ENCODE measurements around the gene C9orf50. TPM values are rescaled to one million over a fixed set of nuclear protein-coding genes. Genes with fewer than 3 reads are reported as not detected.

Gene C9orf50
- total RNA-seq, 1 experiment from 2014 or later: not detected

DNA sequence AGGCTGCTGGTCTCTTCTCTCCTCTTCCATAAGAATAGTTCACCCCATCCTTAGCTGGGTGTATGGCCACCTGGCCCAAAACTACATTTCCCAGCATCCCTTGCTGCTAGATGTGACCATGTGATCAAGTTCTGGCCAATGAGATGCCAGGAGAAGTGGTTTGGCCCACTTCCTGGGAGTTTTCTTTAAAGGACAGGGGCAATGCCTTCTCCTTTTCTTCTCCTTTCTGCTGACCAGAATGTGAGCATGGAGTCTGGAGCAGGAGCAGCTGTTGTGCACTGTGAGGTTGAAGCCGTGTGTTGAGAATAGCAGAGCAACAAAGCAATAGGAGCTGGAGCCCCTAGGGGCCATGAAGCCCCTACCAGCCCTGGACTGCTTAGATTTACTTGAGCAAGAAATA lies 36.8 kb downstream of the C9orf50 start:
- in situ Hi-C loops (cut with HindIII; ENCODE audit: low pct_unique_long_range_greater_than_20kb, low sequenced_read_pairs): no loop called here
- DNase-seq (ENCODE audit: low read depth, low spot score): peak; percentile 91

GRCh38 chr9:129583308-129584038 lies 37.4 kb downstream of the C9orf50 start:
- no peak for DNase-seq (ENCODE audit: low read depth, low spot score)
- in situ Hi-C loops (cut with HindIII; ENCODE audit: low pct_unique_long_range_greater_than_20kb, low sequenced_read_pairs): no loop called here

- in situ Hi-C loops (cut with HindIII; ENCODE audit: low pct_unique_long_range_greater_than_20kb, low sequenced_read_pairs): no loop called here
- DNase-seq (ENCODE audit: low read depth, low spot score): no peak
Observed at GRCh38 chr9:129582855-129583254, 38.0 kb downstream of the C9orf50 start.

- in situ Hi-C loops (cut with HindIII; ENCODE audit: low pct_unique_long_range_greater_than_20kb, low sequenced_read_pairs): no loop called here
- DNase-seq (ENCODE audit: low read depth, low spot score): no peak
Observed at GRCh38 chr9:129581505-129582189, 39.3 kb downstream of the C9orf50 start.

GRCh38 chr9:129580211-129580915 lies 40.5 kb downstream of the C9orf50 start:
- no peak for DNase-seq (ENCODE audit: low read depth, low spot score)
- in situ Hi-C loops (cut with HindIII; ENCODE audit: low pct_unique_long_range_greater_than_20kb, low sequenced_read_pairs): no loop called here

DNA sequence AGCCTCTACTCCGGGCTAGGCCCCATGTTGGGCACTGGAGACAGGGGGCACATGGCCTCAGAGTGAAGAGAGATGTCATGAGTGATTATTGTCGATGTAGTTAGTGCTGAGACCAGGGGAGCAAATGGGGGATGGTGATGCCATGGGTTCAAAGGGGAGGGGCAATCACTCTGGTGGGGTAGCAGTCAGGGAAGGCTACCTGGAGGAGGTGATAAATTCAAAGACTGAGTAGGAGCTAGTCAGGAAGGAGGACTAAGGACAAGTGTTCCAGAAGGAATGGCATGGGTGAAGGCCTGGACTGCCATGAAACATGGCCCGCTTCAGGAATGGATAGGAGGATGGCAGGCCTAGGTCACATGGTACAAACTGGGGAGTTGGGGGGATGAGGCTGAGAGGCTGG lies 41.6 kb downstream of the C9orf50 start:
- no peak for DNase-seq (ENCODE audit: low read depth, low spot score)
- in situ Hi-C loops (cut with HindIII; ENCODE audit: low pct_unique_long_range_greater_than_20kb, low sequenced_read_pairs): no loop called here

GRCh38 chr9:129576546-129577543 lies 44.1 kb downstream of the C9orf50 start:
- no peak for DNase-seq (ENCODE audit: low read depth, low spot score)
- in situ Hi-C loops (cut with HindIII; ENCODE audit: low pct_unique_long_range_greater_than_20kb, low sequenced_read_pairs): no loop called here

- in situ Hi-C loops (cut with HindIII; ENCODE audit: low pct_unique_long_range_greater_than_20kb, low sequenced_read_pairs): no loop called here
- DNase-seq (ENCODE audit: low read depth, low spot score): no peak
Observed at GRCh38 chr9:129575818-129576217, 45.1 kb downstream of the C9orf50 start.

DNA sequence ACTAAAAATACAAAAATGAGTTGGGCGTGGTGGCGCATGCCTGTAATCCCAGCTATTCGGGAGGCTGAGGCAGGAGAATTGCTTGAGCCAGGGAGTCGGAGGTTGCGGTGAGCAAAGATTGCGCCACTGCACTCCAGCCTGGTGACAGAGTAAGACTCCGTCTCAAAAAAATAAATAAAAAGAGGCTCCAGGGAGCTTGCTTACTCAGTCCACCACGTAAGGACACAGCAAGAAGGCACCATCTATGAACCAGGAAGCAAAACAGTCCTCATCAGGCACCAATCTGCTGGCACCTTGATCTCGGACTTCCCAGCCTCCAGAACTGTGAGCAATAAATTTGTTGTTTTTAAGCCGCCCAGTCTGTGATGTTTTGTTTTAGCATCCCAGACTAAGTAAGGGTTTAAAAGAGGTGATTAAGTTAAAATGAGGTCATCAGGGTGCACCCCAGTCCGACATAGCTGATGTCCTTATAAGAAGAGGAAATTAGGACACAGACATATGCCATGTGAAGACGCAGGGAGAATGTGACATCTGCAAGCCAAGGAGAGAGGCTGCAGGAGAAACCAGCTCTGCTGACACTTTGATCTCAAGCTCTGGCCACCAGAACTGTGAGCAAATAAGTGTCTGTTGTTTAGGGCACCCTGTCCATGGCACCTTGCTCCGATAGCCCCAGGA lies 45.9 kb downstream of the C9orf50 start:
- in situ Hi-C loops (cut with HindIII; ENCODE audit: low pct_unique_long_range_greater_than_20kb, low sequenced_read_pairs): no loop called here
- no peak for DNase-seq (ENCODE audit: low read depth, low spot score)

DNA sequence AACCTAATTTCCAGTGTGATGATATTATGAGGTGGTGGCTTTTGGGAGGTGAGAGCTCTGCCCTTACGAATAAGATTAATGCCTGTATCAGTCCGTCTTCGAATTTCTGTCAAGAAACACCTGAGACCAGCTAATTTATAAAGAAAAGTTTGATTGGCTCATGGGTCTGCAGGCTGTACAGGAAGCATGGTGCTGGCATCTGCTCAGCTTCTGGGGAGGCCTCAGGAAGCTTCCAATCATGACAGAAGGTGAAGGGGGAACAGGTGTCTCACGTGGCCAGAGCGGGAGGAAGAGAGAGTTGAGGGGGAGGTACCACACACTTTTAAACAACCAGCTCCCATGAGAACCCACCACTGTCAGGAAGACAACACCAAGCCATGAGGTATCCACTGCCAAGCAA lies 46.9 kb downstream of the C9orf50 start:
- no peak for DNase-seq (ENCODE audit: low read depth, low spot score)
- in situ Hi-C loops (cut with HindIII; ENCODE audit: low pct_unique_long_range_greater_than_20kb, low sequenced_read_pairs): no loop called here

- no peak for DNase-seq (ENCODE audit: low read depth, low spot score)
- in situ Hi-C loops (cut with HindIII; ENCODE audit: low pct_unique_long_range_greater_than_20kb, low sequenced_read_pairs): no loop called here
Observed at GRCh38 chr9:129572517-129572916, 48.4 kb downstream of the C9orf50 start.

DNA sequence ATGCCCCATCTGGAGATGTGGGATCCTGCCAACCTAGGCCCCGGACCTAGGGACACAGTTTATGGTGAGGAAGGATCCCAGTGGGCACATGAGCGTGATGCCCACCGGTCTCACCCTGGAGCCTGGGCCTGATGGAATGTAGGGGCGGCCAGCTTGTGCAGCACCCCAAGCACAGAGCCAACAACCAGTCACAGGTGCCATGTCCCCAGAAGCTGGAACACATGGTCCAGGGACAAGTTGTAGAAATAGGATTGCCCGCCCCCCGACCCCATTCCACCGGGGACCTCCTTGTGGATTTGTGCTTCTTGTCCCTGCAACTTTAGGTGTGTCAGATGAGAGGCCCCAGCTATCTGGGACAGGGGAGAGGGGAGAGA lies 48.9 kb downstream of the C9orf50 start:
- DNase-seq (ENCODE audit: low read depth, low spot score): no peak
- in situ Hi-C loops (cut with HindIII; ENCODE audit: low pct_unique_long_range_greater_than_20kb, low sequenced_read_pairs): no loop called here

DNA sequence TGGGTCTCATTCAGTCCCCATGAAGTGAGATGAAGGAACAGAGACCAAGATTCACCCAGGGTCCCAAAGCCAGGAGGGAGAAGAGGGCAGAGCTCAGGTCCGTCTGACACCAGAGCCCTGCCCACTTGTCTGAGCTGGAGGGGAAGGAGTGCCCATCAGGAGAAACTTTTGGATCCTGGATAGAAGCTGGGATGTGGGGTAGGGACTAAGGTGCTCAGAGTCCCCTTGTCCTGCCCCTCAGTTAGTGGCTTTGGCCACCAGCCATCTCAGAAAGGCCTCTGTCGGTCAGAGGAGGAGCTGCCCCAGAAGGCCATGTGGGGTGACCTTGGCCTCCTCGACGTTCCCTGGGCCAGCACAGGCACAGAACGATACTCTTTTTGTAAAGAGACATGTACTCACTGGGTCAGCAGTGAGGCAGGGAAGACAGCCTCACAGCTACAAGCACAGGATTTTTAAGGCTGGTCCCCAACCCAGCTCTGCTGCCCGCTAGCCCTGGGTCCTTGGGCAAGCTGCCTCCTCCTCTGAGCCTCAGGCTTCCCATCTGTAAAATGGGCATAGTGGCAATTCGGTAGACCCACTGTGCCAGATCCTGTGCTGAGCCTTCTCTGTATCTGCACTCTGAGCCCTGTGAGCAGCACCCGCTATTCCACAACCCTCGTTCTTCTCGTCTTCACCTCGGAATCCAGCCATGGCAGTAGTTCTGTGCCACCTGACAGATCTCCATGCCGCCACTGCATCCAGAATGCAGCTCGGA lies 49.4 kb downstream of the C9orf50 start:
- in situ Hi-C loops (cut with HindIII; ENCODE audit: low pct_unique_long_range_greater_than_20kb, low sequenced_read_pairs): no loop called here
- DNase-seq (ENCODE audit: low read depth, low spot score): no peak

DNA sequence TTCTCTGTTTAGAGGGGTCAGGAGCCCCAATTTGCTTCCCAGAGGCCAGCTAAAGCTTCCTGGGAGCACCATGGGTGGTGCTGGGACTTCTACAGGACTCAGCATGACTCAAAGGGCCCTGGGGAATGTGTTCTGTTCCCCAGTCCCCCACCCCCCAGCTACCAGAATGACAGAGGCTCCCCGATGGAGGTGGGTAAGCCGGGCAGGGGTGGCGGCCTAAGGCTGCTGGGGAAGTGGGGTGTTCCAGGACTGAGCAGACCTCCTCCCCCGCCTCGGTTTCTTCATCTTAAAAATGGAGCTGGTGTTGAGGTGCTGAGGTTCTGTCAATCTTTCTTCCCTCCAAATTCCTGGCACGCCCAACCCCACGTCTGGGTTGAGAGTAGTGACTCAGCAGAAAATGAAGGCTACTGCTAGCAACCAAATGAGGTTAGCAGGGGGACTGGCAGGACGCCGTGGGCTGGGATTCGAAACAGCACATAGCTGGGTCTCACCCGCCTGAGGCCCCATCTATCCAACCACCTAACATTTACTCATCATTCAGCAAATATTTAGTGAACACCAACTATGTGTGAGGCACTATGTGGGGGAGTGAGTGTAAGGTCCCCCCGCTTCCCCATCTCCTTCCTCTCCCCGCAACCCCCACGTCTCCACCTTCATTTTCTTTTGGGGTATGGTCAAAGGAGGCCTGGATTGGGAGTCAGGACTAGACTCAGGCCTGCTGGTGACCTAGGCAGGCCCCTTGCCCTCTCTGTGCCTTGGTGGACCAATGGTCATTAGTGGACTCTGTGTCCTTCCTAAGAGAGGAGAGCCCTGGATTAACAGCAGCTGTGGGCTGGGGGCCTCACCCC lies 50.2 kb downstream of the C9orf50 start:
- in situ Hi-C loops (cut with HindIII; ENCODE audit: low pct_unique_long_range_greater_than_20kb, low sequenced_read_pairs): no loop called here
- no peak for DNase-seq (ENCODE audit: low read depth, low spot score)

- peak; percentile 38 for DNase-seq (ENCODE audit: low read depth, low spot score)
- in situ Hi-C loops (cut with HindIII; ENCODE audit: low pct_unique_long_range_greater_than_20kb, low sequenced_read_pairs): no loop called here
Observed at GRCh38 chr9:129569502-129570449, 51.1 kb downstream of the C9orf50 start.
